Loucy (cell line): ENCODE measurements around the gene PPP3CB.

Experiments
- H2AFZ ChIP-seq: fragments of 200-600 bp; sonication (generic); 2 replicates; pipeline ENCODE4 v1.6.0; 2016; ENCODE audit warnings: antibody characterized with exemption, mild to moderate bottlenecking, low read length, moderate library complexity
- H3F3A ChIP-seq: fragments of 200-600 bp; 2 replicates; pipeline ENCODE4 v1.6.0; 2016; ENCODE audit warnings: antibody characterized with exemption, low read depth, mild to moderate bottlenecking
- H3K27me3 ChIP-seq: fragments of 200-600 bp; sonication (generic); 2 replicates; pipeline ENCODE4 v1.6.1; 2014; ENCODE audit warnings: low read length, mild to moderate bottlenecking; ENCODE audit not compliant: insufficient read depth, poor library complexity, severe bottlenecking
- H3K36me3 ChIP-seq: fragments of 200-600 bp; sonication (generic); 2 replicates; pipeline ENCODE4 v1.6.1; 2016; ENCODE audit warnings: low read length; ENCODE audit not compliant: insufficient read depth
- H3K4me1 ChIP-seq: fragments of 200-600 bp; sonication (generic); 2 replicates; pipeline ENCODE4 v1.5.1; 2014; ENCODE audit warnings: low read length, mild to moderate bottlenecking; ENCODE audit not compliant: insufficient read depth, poor library complexity, severe bottlenecking
- H3K4me2 ChIP-seq: fragments of 200-600 bp; sonication (generic); 2 replicates; pipeline ENCODE4 v1.6.0; 2014; ENCODE audit warnings: antibody characterized with exemption, low read length, low read depth, mild to moderate bottlenecking; ENCODE audit not compliant: poor library complexity, severe bottlenecking
- H3K4me3 ChIP-seq: fragments of 200-600 bp; sonication (generic); 2 replicates; pipeline ENCODE4 v1.5.1; 2014; ENCODE audit warnings: low read length, mild to moderate bottlenecking, mixed read lengths; ENCODE audit not compliant: poor library complexity, severe bottlenecking
- H3K79me2 ChIP-seq: fragments of 200-600 bp; sonication (generic); 2 replicates; pipeline ENCODE4 v1.6.1; 2014; ENCODE audit warnings: low read length; ENCODE audit not compliant: insufficient read depth
- H3K9ac ChIP-seq: fragments of 200-600 bp; sonication (generic); 2 replicates; pipeline ENCODE4 v1.6.0; 2014; ENCODE audit warnings: mild to moderate bottlenecking, low read depth, low read length, moderate library complexity; ENCODE audit not compliant: poor library complexity, severe bottlenecking
- H3K9me2 ChIP-seq: fragments of 200-600 bp; sonication (generic); replicated peaks from 2 replicates; pipeline ENCODE4 v1.6.1; 2016; ENCODE audit warnings: low read depth, low read length, mixed read lengths
- H3K9me3 ChIP-seq: fragments of 200-600 bp; sonication (generic); 2 replicates; pipeline ENCODE4 v1.6.1; 2014; ENCODE audit warnings: mild to moderate bottlenecking, antibody characterized with exemption, low read length, low read depth; ENCODE audit not compliant: insufficient read depth
- H4K20me1 ChIP-seq: fragments of 200-600 bp; sonication (generic); 2 replicates; pipeline ENCODE4 v1.6.0; 2014; ENCODE audit warnings: antibody characterized with exemption, low read length, mild to moderate bottlenecking; ENCODE audit not compliant: insufficient read depth, poor library complexity, severe bottlenecking
- CTCF ChIP-seq: fragments of 200-600 bp; sonication (generic); conservative IDR thresholded peaks from 2 replicates; pipeline ENCODE4 v1.5.1; 2014; ENCODE audit warnings: mild to moderate bottlenecking, antibody characterized with exemption, low read length
- EZH2phosphoT487 ChIP-seq: fragments of 200-600 bp; IDR thresholded peaks from 2 replicates; pipeline ENCODE4 v1.6.1; 2018; ENCODE audit warnings: antibody characterized with exemption, mild to moderate bottlenecking, moderate library complexity, borderline replicate concordance

The PPP3CB gene

GRCh38 chr10:73495884-73496674 is at the start of gene PPP3CB:
Gene PPP3CB, minus strand, starts transcription at chr10:73496024. Its CDS starts 135 bp downstream, at chr10:73495889.
- Histone ChIP-seq H4K20me1 (peaks cover 24% of the 10 kb centered on the region), H3K4me3 (peak within 1 kb of the TSS; percentile 86), H3K27me3 (no peaks in the 10 kb centered on the region), H3K4me2 (peak within 1 kb of the TSS; percentile 89), H3F3A (0 out of 2 replicates have a peak, but pooled peaks cover 5% of the 10 kb centered on the region), H2AFZ (peak within 1 kb of the TSS; percentile 85), H3K9me2 (no peaks in the 10 kb centered on the region), H3K36me3 (no peaks in the 10 kb centered on the region), H3K79me2 (peaks cover 41% of the 10 kb centered on the region), H3K9ac (peak within 1 kb of the TSS; percentile 84), H3K4me1 (peaks cover 39% of the 10 kb centered on the region), H3K9me3 (no peaks in the 10 kb centered on the region)
- TF ChIP-seq CTCF, result no peak
- TF ChIP-seq EZH2phosphoT487, result no peak

- peaks cover 3% of the 10 kb centered on the region for H3K4me1 ChIP-seq
- no peaks in the 10 kb centered on the region for H3K79me2 ChIP-seq
- no peak overlapping the region for H2AFZ ChIP-seq
- no peaks in the 10 kb centered on the region for H4K20me1 ChIP-seq
- no peaks in the 10 kb centered on the region for H3K9me3 ChIP-seq
- H3F3A ChIP-seq, result no peaks in the 10 kb centered on the region
- TF ChIP-seq CTCF, result no peak
- no peak for TF ChIP-seq EZH2phosphoT487
- no peak overlapping the region for H3K4me2 ChIP-seq
- no peaks in the 10 kb centered on the region for H3K9me2 ChIP-seq
- peaks cover 4% of the 10 kb centered on the region; the same call in 1 of the 2 replicates for H3K36me3 ChIP-seq
- no peak overlapping the region for H3K9ac ChIP-seq
- no peak overlapping the region for H3K4me3 ChIP-seq
- H3K27me3 ChIP-seq, result no peaks in the 10 kb centered on the region
Measured at GRCh38 chr10:73545357-73545756, 49.5 kb upstream of the PPP3CB start.

GRCh38 chr10:73537709-73538108 is 41.9 kb upstream of the PPP3CB start:
- no peaks in the 10 kb centered on the region for H3K9me2 ChIP-seq

More at GRCh38 chr10:73537709-73538108, 41.9 kb upstream of the PPP3CB start:
- Histone ChIP-seq H4K20me1 (no peaks in the 10 kb centered on the region), H2AFZ (no peak overlapping the region), H3K4me2 (peak overlapping the region; percentile 46), H3K27me3 (no peaks in the 10 kb centered on the region), H3K9ac (no peak overlapping the region), H3K36me3 (peaks cover 4% of the 10 kb centered on the region; the same call in 1 of the 2 replicates), H3K4me1 (peaks cover 14% of the 10 kb centered on the region), H3K9me3 (no peaks in the 10 kb centered on the region), H3K4me3 (no peak overlapping the region), H3K79me2 (no peaks in the 10 kb centered on the region), H3F3A (no peaks in the 10 kb centered on the region)
- no peak for TF ChIP-seq CTCF
- TF ChIP-seq EZH2phosphoT487, result no peak
